ENCODE data around the gene TEKT3.

TEKT3 gene

DNA sequence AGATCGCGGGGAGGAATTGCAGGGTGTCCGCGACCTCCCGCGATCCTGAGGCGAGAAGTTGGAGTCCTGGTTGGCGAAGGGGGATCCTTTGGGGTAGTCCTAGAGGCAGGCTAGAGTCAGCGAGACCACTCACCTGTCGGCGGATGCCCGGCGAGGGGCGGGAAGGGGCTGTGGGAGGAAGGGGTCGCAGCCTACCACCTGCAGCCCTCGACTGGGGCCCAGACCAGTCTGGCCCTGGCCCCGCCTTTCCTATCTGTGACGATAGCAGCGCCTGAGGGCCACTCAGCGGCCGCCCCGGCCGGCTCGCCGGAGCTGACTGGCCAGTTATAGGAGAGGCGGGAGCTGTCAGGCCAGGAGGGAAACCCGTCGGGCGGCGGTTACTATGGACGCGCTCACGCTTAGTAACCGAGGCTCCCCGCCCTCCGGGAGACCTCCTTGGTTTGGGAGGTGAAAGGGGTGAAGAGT lies at the start of gene TEKT3:
TEKT3 (minus strand) TSS at position 213 of the 465 bp plus-strand sequence. CDS start 10,012 bp downstream, outside the sequence.
- DNase-seq (ENCODE audit: low read depth): no peak

DNA sequence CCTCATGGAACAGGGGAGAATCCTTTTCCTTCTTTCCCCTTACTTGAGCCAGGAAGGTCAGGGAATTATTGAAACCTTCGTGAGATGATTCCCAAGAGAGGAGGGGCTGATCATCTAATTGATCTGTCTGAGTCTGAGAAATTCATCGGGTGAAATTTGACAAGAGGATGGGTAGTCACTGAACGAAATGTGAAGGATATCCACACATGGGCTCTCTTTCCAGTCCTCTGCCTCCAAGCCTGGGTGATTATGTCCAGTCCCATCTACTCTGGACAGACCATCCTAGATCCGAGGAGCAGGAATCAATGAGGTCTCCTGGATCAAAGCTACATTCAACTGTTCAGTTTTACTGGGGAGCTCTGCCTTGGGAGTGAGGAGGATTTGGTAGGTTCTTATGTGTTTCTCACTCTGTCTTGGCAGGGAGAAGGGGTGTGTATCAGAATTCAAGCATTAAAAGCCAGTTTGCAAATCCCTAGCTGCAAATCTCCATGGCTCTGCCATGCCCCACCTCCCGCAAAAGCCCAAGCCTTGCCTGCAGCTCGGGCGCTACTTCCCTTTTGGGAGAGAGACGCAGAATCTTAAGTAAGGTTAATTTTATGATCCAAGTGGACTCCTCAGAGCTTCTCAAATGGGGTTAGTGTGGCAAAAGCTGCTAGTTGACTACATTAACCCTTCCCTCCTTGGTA lies 47.1 kb upstream of the TEKT3 start:
- no peak for DNase-seq (ENCODE audit: low read depth)

GRCh38 chr17:15386083-15386482 lies 44.7 kb upstream of the TEKT3 start:
- no peak for DNase-seq (ENCODE audit: low read depth)

DNA sequence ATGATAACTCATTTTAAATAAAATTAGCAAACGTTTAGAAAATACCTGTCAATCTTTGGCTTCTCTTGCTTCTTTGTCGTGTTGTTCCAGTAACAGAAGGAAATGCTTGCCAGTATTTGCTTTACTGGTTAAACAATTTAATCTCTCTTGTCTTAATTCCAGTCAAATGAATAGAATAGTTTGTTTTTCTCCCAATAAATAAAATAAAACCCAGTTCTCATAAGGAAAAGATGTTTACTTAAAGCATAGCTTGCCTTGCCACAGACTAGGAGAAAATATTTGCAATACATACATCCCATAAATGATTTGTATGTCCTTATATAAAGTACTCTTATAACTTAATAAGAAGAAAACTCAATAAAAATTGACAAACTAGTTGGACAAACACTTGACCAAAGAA lies 43.9 kb upstream of the TEKT3 start:
- DNase-seq (ENCODE audit: low read depth): no peak

- no peak for DNase-seq (ENCODE audit: low read depth)
These were observed 42.9 kb upstream of the TEKT3 start for GRCh38 chr17:15384142-15384787.

GRCh38 chr17:15382914-15383313 lies 41.5 kb upstream of the TEKT3 start:
- no peak for DNase-seq (ENCODE audit: low read depth)

GRCh38 chr17:15381707-15382106 lies 40.3 kb upstream of the TEKT3 start:
- no peak for DNase-seq (ENCODE audit: low read depth)

- no peak for DNase-seq (ENCODE audit: low read depth)
These were observed 39.0 kb upstream of the TEKT3 start for GRCh38 chr17:15380446-15380845.

- DNase-seq (ENCODE audit: low read depth): no peak
These were observed 38.3 kb upstream of the TEKT3 start for GRCh38 chr17:15379659-15380058.

GRCh38 chr17:15378243-15378642 lies 36.8 kb upstream of the TEKT3 start:
- DNase-seq (ENCODE audit: low read depth): no peak

DNA sequence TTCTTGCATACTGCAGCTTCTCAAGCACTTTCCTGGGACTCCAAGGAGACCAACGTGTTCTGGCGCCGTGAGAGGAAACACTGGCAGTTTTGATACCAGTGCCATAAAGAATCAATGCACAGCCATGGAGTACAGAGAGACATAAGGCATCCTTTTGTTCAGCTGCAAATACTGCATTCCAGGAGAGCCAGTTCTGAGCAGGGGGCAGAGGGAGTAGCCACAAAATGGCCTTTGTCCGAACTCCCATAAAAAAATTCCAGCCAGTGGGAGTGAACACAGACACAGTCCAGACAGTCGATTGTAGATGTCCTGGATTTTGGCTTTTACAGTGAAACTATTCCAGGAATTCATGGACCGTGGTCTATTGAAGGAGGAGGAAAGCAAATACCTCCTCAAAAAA lies 36.2 kb upstream of the TEKT3 start:
- no peak for DNase-seq (ENCODE audit: low read depth)

- no peak for DNase-seq (ENCODE audit: low read depth)
These were observed 35.8 kb upstream of the TEKT3 start for GRCh38 chr17:15377200-15377599.

GRCh38 chr17:15371376-15372130 lies 30.2 kb upstream of the TEKT3 start:
- DNase-seq (ENCODE audit: low read depth): no peak

- DNase-seq (ENCODE audit: low read depth): no peak
These were observed 27.2 kb upstream of the TEKT3 start for GRCh38 chr17:15368600-15368999.

- no peak for DNase-seq (ENCODE audit: low read depth)
These were observed 24.6 kb upstream of the TEKT3 start for GRCh38 chr17:15366026-15366425.

DNA sequence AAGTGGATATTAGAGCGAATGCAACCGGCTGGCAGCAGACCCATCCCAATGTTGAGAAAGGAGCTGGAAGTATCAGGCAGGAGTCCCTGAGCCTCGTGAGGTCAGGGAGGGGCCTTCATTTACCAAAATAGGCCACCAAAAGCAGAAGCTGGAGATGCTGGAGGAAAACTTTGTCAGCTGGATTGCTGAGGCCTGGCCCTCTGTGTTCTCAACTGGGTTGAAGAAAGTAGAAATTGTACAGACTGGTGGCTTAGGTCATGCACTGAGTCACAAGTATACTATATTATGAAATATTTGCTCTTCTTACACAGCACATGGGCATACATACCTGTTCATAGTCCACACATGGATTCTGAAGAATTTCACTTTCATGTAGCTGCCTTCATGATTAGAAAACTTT lies 23.2 kb upstream of the TEKT3 start:
- no peak for DNase-seq (ENCODE audit: low read depth)

DNA sequence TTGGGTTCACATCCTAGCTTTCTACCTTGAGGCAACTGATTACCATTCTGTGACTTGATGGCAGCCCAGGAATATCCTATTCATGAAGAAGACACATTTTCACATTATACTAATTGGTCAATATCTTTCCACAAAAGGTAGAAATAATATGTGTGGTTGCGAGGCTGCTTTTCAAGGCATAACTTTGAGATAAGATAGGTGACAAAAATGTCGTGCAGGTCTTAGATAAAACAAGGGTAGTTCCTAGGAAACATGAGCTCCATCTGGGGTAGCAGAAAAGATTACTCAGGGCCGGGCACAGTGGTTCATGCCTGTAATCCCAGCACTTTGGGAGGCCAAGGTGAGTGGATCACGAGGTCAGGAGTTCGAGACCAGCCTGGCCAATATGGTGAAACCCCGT lies 22.3 kb upstream of the TEKT3 start:
- no peak for DNase-seq (ENCODE audit: low read depth)

DNA sequence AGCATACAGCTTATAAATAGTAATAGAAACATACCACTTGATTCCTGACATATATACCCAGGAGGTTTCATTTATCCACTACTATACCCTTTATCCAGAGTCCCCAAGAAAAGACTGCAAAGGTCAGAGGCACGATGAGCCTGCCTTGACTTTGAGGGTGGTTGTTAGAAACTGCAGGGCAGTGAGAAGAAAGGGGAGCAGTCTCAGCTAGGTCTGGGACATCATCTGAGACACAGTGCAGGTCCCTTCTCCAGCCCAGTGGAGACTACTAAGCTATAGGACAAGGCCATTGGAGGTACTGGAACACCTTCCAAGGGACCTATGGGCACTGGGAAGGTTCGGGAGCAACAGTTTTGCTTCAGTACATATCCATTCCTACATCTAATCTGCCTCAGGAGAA lies 20.2 kb upstream of the TEKT3 start:
- no peak for DNase-seq (ENCODE audit: low read depth)

GRCh38 chr17:15361151-15361550 lies 19.8 kb upstream of the TEKT3 start:
- DNase-seq (ENCODE audit: low read depth): no peak

- no peak for DNase-seq (ENCODE audit: low read depth)
These were observed 12.9 kb upstream of the TEKT3 start for GRCh38 chr17:15354256-15354655.

DNA sequence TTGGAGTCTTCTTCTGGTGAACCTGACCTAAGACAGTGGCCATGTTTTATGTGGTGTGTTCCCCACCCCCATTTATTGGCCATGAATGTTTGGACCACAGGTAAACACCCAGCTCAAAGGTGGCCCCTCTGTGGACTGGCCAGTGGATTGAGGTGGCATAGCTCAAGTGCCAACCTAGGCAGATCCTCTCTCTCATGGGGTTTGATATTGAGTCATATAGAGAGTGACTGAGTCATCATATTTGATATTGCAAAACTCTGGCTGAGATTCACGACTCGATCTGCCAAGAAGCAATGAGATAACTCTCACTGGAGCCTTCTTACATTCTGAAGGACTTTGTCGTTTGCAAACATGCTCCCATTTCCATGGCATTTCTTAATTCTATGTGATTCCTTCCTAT lies 10.5 kb upstream of the TEKT3 start:
- no peak for DNase-seq (ENCODE audit: low read depth)

DNA sequence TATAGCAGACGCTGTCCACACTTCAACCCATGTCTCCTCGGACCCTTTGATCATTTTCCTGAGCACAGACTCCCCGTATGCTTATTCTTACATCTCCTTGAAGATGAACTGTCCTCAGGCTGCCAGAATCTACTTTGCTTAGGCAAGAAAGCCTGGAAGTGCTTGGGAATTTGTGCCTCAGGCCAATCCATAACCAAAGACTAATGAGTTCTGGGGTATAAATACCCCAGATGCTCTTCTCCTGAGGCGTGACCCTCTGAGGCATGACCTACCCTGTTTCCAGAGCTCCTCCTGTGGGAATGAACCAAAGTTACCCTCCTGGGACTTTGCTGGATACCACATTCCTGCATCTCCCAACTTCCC lies 10.1 kb upstream of the TEKT3 start:
- DNase-seq (ENCODE audit: low read depth): no peak

DNA sequence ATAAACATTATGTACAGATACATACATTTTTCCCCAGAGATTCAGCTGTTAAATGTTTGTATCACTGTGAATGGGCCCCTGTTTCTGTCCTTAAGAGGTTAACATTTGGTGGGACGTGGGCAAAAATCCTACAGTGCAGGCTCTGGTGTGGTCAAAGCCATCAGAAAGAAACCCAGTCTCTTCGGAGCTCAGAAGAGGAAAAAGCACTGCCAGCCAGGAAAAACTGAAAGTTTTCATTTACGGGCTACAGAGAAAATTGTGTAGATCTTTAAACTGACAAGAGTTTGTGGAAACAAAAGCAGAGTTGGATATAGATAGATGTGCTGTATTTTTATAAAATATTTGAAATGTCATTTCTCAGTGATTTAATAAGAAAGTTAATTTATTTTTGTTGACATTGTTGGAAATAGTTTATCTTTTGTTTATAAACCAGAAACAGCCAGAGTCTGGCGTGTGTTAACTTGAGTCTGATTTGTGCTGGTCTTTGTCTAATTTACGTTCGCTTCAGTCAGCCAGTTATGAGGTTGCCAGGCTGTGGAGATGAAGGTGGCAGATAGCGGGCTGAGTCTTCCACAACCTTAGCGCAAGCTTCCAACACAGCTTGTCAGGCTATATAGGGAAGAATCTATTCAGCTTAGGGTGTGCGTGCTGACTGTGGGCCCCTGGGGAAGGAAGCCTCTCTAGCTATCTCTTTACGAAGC lies 9.5 kb upstream of the TEKT3 start:
- no peak for DNase-seq (ENCODE audit: low read depth)
